CD4-positive, alpha-beta memory T cell (primary cell): ENCODE measurements around the gene NKD2. TPM values are rescaled to one million over a fixed set of nuclear protein-coding genes. Genes with fewer than 3 reads are reported as not detected.
"Not testable (repeated sequence)": the region's sequence is repeated elsewhere in the genome, so short reads cannot be mapped to it uniquely, and the experiment has no call there.

Source experiments
- CTCF ChIA-PET: fragments of 350-600 bp; sonication (Branson Sonifier 250); formaldehyde crosslinking; loops from one replicate; lab custom pipeline; 2021; ENCODE audit warnings: inconsistent platforms; ENCODE audit not compliant: partially characterized antibody; lab: Charles Lee
- POLR2A ChIA-PET: fragments of 350-600 bp; sonication (Branson Sonifier 250); formaldehyde crosslinking; loops from one replicate; lab custom pipeline; 2021; ENCODE audit not compliant: partially characterized antibody; lab: Charles Lee
- DNase-seq, 5 donors: peaks; one replicate each; pipeline versions ENCODE4 v3.0.0 to v3.0.0-alpha.2; 2020 to 2022; ENCODE audit warnings: mixed read lengths in 1 of 5
- H3K27ac ChIP-seq: one replicate; pipeline ENCODE4 v1.7.0; 2013; ENCODE audit warnings: low read depth, low read length
- H3K27me3 ChIP-seq: 2 replicates; pipeline ENCODE4 v1.7.0; 2013; ENCODE audit warnings: mild to moderate bottlenecking, low read length, moderate library complexity; ENCODE audit not compliant: insufficient read depth
- H3K36me3 ChIP-seq: 2 replicates; pipeline ENCODE4 v1.7.0; 2013; ENCODE audit warnings: mild to moderate bottlenecking, low read length, moderate library complexity; ENCODE audit not compliant: insufficient read depth
- H3K4me1 ChIP-seq: 2 replicates; pipeline ENCODE4 v1.7.0; 2013; ENCODE audit warnings: mild to moderate bottlenecking, low read length, moderate library complexity; ENCODE audit not compliant: insufficient read depth
- H3K4me3 ChIP-seq, 2 donors: one replicate each; pipeline ENCODE4 v1.7.0; 2013; ENCODE audit warnings: low read length in 2 of 2, mild to moderate bottlenecking in 1 of 2
- H3K9me3 ChIP-seq, 2 donors: one replicate each; pipeline ENCODE4 v1.7.0; 2013; ENCODE audit warnings: low read length in 2 of 2, control low read depth in 1 of 2; ENCODE audit not compliant: control insufficient read depth in 1 of 2
- H3K27ac Mint-ChIP-seq, 7 donors: one replicate each; pipeline ENCODE4 v1.8.0; 2020 to 2021; ENCODE audit warnings: mixed read lengths in 7 of 7, mild to moderate bottlenecking in 6 of 7, inconsistent platforms in 3 of 7, moderate library complexity in 3 of 7
- H3K27me3 Mint-ChIP-seq, 2 donors: one replicate each; pipeline ENCODE4 v1.8.0; 2020 to 2021; ENCODE audit warnings: mixed read lengths in 2 of 2
- H3K36me3 Mint-ChIP-seq, 2 donors: one replicate each; pipeline ENCODE4 v1.8.0; 2020 to 2021; ENCODE audit warnings: mixed read lengths in 2 of 2, inconsistent platforms in 1 of 2, mild to moderate bottlenecking in 1 of 2
- H3K4me1 Mint-ChIP-seq, 4 donors: one replicate each; pipeline ENCODE4 v1.8.0; 2020 to 2021; ENCODE audit warnings: mixed read lengths in 4 of 4, mild to moderate bottlenecking in 1 of 4
- H3K4me3 Mint-ChIP-seq, 8 donors: one replicate each; pipeline ENCODE4 v1.8.0; 2020 to 2021; ENCODE audit warnings: mixed read lengths in 8 of 8, mild to moderate bottlenecking in 7 of 8, moderate library complexity in 6 of 8, inconsistent platforms in 3 of 8
- H3K9me3 Mint-ChIP-seq, 8 donors: one replicate each; pipeline ENCODE4 v1.8.0; 2020 to 2021; ENCODE audit warnings: mixed read lengths in 8 of 8, mild to moderate bottlenecking in 5 of 8, inconsistent platforms in 3 of 8, moderate library complexity in 1 of 8
- intact Hi-C: fragments of 100-400 bp; cut with micrococcal nuclease; formaldehyde crosslinking; loops from one replicate; pipeline ENCODE4 v1.15.1; 2023
- polyA plus RNA-seq, 2 donors: library from polyadenylated mRNA; unstranded; fragments of 300-500 nt; fragmentation: Illumina TruSeq; gene quantifications; one replicate each; pipeline ENCODE4 v1.2.3, GENCODE V29; 2021
- total RNA-seq, 2 experiments: library from RNA; stranded (reverse); gene quantifications; one replicate each; pipeline ENCODE4 v1.2.3, GENCODE V29; 2021

The NKD2 gene
- total and polyA plus RNA-seq, 4 experiments from 2014 or later = not detected

- CTCF ChIA-PET = no interaction called here
- DNase-seq = no peak
- H3K9me3 Mint-ChIP-seq = peaks cover 0 to 2% (median 0%) of the 10 kb centered on the region in 8 donors
- intact Hi-C loops = no loop called here
- Histone ChIP-seq H3K36me3 (peaks cover 4% of the 10 kb centered on the region), H3K4me1 (no peaks in the 10 kb centered on the region), H3K27me3 (no peaks in the 10 kb centered on the region), H3K27ac (no peak overlapping the region), H3K4me3 (no peak overlapping the region), H3K9me3 (no peaks in the 10 kb centered on the region)
- H3K27me3 Mint-ChIP-seq = no peaks in the 10 kb centered on the region
- no peak overlapping the region for H3K4me3 Mint-ChIP-seq
- peak overlapping the region in 1 of 7 donors; percentile 68 for H3K27ac Mint-ChIP-seq
- H3K4me1 Mint-ChIP-seq = peaks cover 0 to 2% (median 0%) of the 10 kb centered on the region in 4 donors
- peaks cover 18 to 21% of the 10 kb centered on the region in 2 donors for H3K36me3 Mint-ChIP-seq
- POLR2A ChIA-PET = no interaction called here
Observed at GRCh38 chr5:1080432-1080831, 71.8 kb downstream of the NKD2 start.

GRCh38 chr5:1081519-1081918, 72.9 kb downstream of the NKD2 start:
- intact Hi-C loops = no loop called here
- Mint-ChIP-seq H3K36me3 (peaks cover 16 to 17% of the 10 kb centered on the region in 2 donors), H3K9me3 (peaks cover 0 to 2% (median 0%) of the 10 kb centered on the region in 8 donors), H3K27me3 (no peaks in the 10 kb centered on the region), H3K27ac (no peak overlapping the region), H3K4me1 (no peaks in the 10 kb centered on the region), H3K4me3 (peak overlapping the region in 1 of 8 donors; percentile 58)
- no peaks in the 10 kb centered on the region for H3K27me3 ChIP-seq
- no peak overlapping the region for H3K27ac ChIP-seq
- POLR2A ChIA-PET = no interaction called here
- DNase-seq = no peak
- no peaks in the 10 kb centered on the region for H3K9me3 ChIP-seq
- peaks cover 9% of the 10 kb centered on the region for H3K36me3 ChIP-seq
- no peaks in the 10 kb centered on the region for H3K4me1 ChIP-seq
- CTCF ChIA-PET = no interaction called here
- H3K4me3 ChIP-seq = no peak overlapping the region

- H3K4me1 ChIP-seq, DNase-seq, H3K27me3 ChIP-seq, H3K4me3 Mint-ChIP-seq, POLR2A ChIA-PET, H3K27ac ChIP-seq, H3K4me3 ChIP-seq, intact Hi-C loops, H3K27ac Mint-ChIP-seq, H3K4me1 Mint-ChIP-seq, H3K27me3 Mint-ChIP-seq, H3K9me3 Mint-ChIP-seq, CTCF ChIA-PET, H3K9me3 ChIP-seq: not testable (repeated sequence)
- peaks cover 11% of the 10 kb centered on the region for H3K36me3 ChIP-seq
- H3K36me3 Mint-ChIP-seq = peaks cover 16 to 17% of the 10 kb centered on the region in 2 donors
Observed at GRCh38 chr5:1083026-1083425, 74.4 kb downstream of the NKD2 start.

DNA sequence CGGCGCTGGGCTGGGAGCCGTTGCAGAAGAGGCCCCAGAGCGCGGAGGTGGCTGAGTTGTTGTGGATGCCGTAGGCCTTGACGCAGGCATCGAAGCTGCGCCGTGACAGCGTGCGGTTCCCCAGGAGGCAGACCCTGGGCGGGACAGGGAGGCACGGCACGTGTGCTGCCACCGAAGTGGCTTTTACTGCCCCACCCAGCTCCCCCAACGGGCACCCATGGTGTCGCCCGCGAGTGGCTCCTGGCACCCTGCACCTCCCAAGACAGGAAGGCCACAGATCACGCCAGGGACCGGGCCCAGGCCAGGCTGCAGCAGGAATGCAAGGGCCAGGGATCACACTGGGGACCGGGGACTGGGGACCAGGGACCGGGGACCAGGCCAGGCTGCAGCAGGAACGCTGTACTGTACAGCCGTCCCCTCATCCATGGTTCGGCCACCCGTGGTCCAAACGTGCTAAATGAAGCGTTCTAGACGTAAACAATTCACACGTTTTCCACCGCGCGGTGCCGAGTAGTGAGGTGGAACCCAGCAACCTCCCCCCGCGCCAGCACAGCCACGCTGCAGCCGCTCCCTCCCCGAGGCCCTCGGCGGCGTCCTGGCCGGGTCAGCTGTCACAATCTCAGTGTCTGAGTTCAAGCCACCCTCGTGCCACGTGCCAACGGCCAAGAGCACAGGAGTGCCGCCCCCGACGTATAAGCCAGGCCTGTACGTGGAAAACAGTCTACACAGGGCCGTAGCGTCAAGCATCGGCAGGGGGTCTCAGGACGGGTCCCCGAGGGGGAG, 75.4 kb downstream of the NKD2 start:
- peaks cover 14% of the 10 kb centered on the region in 2 donors for H3K36me3 Mint-ChIP-seq
- H3K36me3 ChIP-seq = peaks cover 15% of the 10 kb centered on the region
- intact Hi-C loops = no loop called here

DNA sequence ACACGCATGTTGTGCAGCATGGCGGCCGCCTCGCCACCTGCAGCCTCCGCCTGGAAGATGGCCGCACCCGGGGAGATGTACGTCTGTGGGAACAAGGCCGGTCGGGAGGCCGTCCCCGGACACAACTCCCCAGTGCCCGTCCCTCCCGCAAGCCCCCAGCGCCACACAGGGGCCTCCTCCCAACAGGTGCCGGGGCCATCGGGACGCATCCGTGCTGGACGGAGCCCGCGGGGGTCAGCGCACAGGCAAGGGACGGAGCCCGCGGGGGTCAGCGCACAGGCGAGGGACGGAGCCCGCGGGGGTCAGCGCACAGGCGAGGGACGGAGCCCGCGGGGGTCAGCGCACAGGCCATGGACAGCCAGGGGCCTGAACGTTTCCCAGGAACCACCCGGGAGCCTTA, 76.8 kb downstream of the NKD2 start:
- Mint-ChIP-seq H3K36me3 (peaks cover 11 to 13% of the 10 kb centered on the region in 2 donors), H3K9me3 (no peaks in the 10 kb centered on the region)

More for the DNA sequence above, 75.4 kb downstream of the NKD2 start:
- H3K9me3 ChIP-seq = no peaks in the 10 kb centered on the region
- Mint-ChIP-seq H3K27ac (no peak overlapping the region), H3K4me1 (no peaks in the 10 kb centered on the region), H3K27me3 (no peaks in the 10 kb centered on the region), H3K4me3 (no peak overlapping the region), H3K9me3 (peaks cover 0 to 2% (median 0%) of the 10 kb centered on the region in 8 donors)
- no peak overlapping the region for H3K27ac ChIP-seq
- H3K4me1 ChIP-seq = no peaks in the 10 kb centered on the region
- H3K27me3 ChIP-seq = no peaks in the 10 kb centered on the region
- DNase-seq = no peak
- H3K4me3 ChIP-seq = no peak overlapping the region
- ChIA-PET POLR2A (interaction anchor here (0.6 kb wide), 1 partner anchor 120 kb away, joined by 3 read pairs; no protein-coding TSS in a partner anchor), CTCF (no interaction called here)

GRCh38 chr5:1086137-1086536, 77.5 kb downstream of the NKD2 start:
- peaks cover 18% of the 10 kb centered on the region for H3K36me3 ChIP-seq
- no peak overlapping the region for H3K4me3 Mint-ChIP-seq

More for the DNA sequence above, 76.8 kb downstream of the NKD2 start:
- no peak for DNase-seq
- no peak overlapping the region for H3K27ac Mint-ChIP-seq
- no peak overlapping the region for H3K4me3 Mint-ChIP-seq
- no peaks in the 10 kb centered on the region for H3K4me1 Mint-ChIP-seq
- Histone ChIP-seq H3K4me1 (no peaks in the 10 kb centered on the region), H3K4me3 (no peak overlapping the region), H3K27me3 (no peaks in the 10 kb centered on the region), H3K9me3 (no peaks in the 10 kb centered on the region), H3K36me3 (peaks cover 15% of the 10 kb centered on the region), H3K27ac (no peak overlapping the region)
- no peaks in the 10 kb centered on the region for H3K27me3 Mint-ChIP-seq
- POLR2A ChIA-PET = no interaction called here
- CTCF ChIA-PET = no interaction called here
- intact Hi-C loops = no loop called here

DNA sequence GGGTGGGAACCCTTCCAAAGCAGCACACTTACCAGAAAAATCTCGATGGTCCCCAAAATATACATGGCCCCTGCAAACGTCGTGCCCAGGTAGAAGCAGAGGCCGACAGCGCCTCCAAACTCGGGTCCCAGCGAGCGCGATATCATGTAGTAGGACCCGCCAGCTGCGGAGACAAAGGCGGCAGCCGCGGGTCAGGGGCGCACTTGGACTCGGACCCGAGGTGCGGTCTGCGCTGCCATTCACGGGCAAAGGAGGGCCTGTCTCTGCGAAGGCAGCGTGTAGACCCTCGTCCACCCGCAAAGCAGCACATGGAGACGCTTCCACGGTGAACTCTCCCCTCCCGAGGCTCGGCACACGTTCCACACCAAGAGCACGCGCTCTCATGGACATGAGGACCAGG, 78.3 kb downstream of the NKD2 start:
- Histone ChIP-seq H3K36me3 (peaks cover 19% of the 10 kb centered on the region), H3K27ac (no peak overlapping the region), H3K27me3 (no peaks in the 10 kb centered on the region), H3K9me3 (no peaks in the 10 kb centered on the region), H3K4me1 (no peaks in the 10 kb centered on the region), H3K4me3 (no peak overlapping the region)
- Mint-ChIP-seq H3K4me3 (no peak overlapping the region), H3K4me1 (no peaks in the 10 kb centered on the region), H3K27ac (no peak overlapping the region), H3K9me3 (no peaks in the 10 kb centered on the region), H3K27me3 (no peaks in the 10 kb centered on the region), H3K36me3 (peaks cover 4 to 5% of the 10 kb centered on the region in 2 donors)
- intact Hi-C loops = no loop called here
- CTCF ChIA-PET = no interaction called here
- no peak for DNase-seq
- POLR2A ChIA-PET = no interaction called here

More at GRCh38 chr5:1086137-1086536, 77.5 kb downstream of the NKD2 start:
- no peaks in the 10 kb centered on the region for H3K27me3 Mint-ChIP-seq
- DNase-seq = no peak
- intact Hi-C loops = no loop called here
- POLR2A ChIA-PET = no interaction called here
- H3K9me3 ChIP-seq = no peaks in the 10 kb centered on the region
- H3K4me1 Mint-ChIP-seq = no peaks in the 10 kb centered on the region
- H3K36me3 Mint-ChIP-seq = peaks cover 7 to 8% of the 10 kb centered on the region in 2 donors
- no peak overlapping the region for H3K27ac Mint-ChIP-seq
- no peak overlapping the region for H3K27ac ChIP-seq
- H3K27me3 ChIP-seq = no peaks in the 10 kb centered on the region
- H3K4me1 ChIP-seq = no peaks in the 10 kb centered on the region
- no peak overlapping the region for H3K4me3 ChIP-seq
- CTCF ChIA-PET = no interaction called here
- no peaks in the 10 kb centered on the region for H3K9me3 Mint-ChIP-seq
